Measurements from ENCODE around the gene NABP2. TPM values are rescaled to one million over a fixed set of nuclear protein-coding genes. Genes with fewer than 3 reads are reported as not detected.

NABP2 gene
- total RNA-seq, 1 experiment from 2014 or later, result 42.7 TPM

- Mint-ChIP-seq H3K9me3 (no peaks in the 10 kb centered on the region), H3K27ac (no peak overlapping the region), H3K4me3 (no peak overlapping the region), H3K27me3 (ENCODE audit: low read depth) (peaks cover 14% of the 10 kb centered on the region), H3K36me3 (peaks cover 5% of the 10 kb centered on the region; the same call in 1 of the 2 replicates), H3K4me1 (peaks cover 15% of the 10 kb centered on the region)
- ChIA-PET POLR2A (no interaction called here), CTCF (no interaction called here)
- DNase-seq (ENCODE audit: low spot score) (no peak), ATAC-seq (no peak)
- no peak for TF ChIP-seq NFATC4 (CRISPR knock-in tag; IDR thresholded peaks at IDR 0.05)
- no peak for TF ChIP-seq PREB (CRISPR knock-in tag; IDR thresholded peaks at IDR 0.05; ENCODE audit: borderline replicate concordance)
- TF ChIP-seq OVOL2 (CRISPR knock-in tag; IDR thresholded peaks at IDR 0.05; ENCODE audit: borderline replicate concordance), result no peak
- TF ChIP-seq HMGA2 (CRISPR knock-in tag; IDR thresholded peaks at IDR 0.05), result no peak
- no peak for TF ChIP-seq CBFB (CRISPR knock-in tag; IDR thresholded peaks at IDR 0.05; ENCODE audit: low read depth)
- TF ChIP-seq ZNF396 (CRISPR knock-in tag; IDR thresholded peaks at IDR 0.05; ENCODE audit: borderline replicate concordance), result no peak
Measured at GRCh38 chr12:56229082-56229481, 4.9 kb downstream of the NABP2 start.

- ATAC-seq, result no peak
- TF ChIP-seq ZNF512 (CRISPR knock-in tag; IDR thresholded peaks at IDR 0.05; ENCODE audit: borderline replicate concordance), result no peak
- TF ChIP-seq MXD4 (CRISPR knock-in tag; IDR thresholded peaks at IDR 0.05; ENCODE audit: borderline replicate concordance), result no peak
- TF ChIP-seq USF1 (CRISPR knock-in tag; IDR thresholded peaks at IDR 0.05), result no peak
- TF ChIP-seq FOXK1 (CRISPR knock-in tag; IDR thresholded peaks at IDR 0.05), result no peak
- TF ChIP-seq PREB (CRISPR knock-in tag; IDR thresholded peaks at IDR 0.05; ENCODE audit: borderline replicate concordance), result no peak
- no peak for TF ChIP-seq JAZF1 (CRISPR knock-in tag; IDR thresholded peaks at IDR 0.05)
- no peak for TF ChIP-seq ZNF281 (CRISPR knock-in tag; IDR thresholded peaks at IDR 0.05)
- TF ChIP-seq ESRRA (CRISPR knock-in tag; IDR thresholded peaks at IDR 0.05; ENCODE audit: borderline replicate concordance), result no peak
- no peak for TF ChIP-seq ATF3 (CRISPR knock-in tag; conservative IDR thresholded peaks at IDR 0.05)
- TF ChIP-seq ATF6 (CRISPR knock-in tag; IDR thresholded peaks at IDR 0.05), result no peak
- no peak for TF ChIP-seq TP53 (CRISPR knock-in tag; IDR thresholded peaks at IDR 0.05)
- TF ChIP-seq ZNF232 (CRISPR knock-in tag; IDR thresholded peaks at IDR 0.05), result no peak
- Mint-ChIP-seq H3K36me3 (peaks cover 5% of the 10 kb centered on the region; the same call in 1 of the 2 replicates), H3K9me3 (no peaks in the 10 kb centered on the region), H3K27ac (no peak within 1 kb of the TSS), H3K4me1 (peaks cover 10% of the 10 kb centered on the region), H3K4me3 (no peak within 1 kb of the TSS), H3K27me3 (ENCODE audit: low read depth) (peaks cover 21% of the 10 kb centered on the region)
- ChIA-PET CTCF (interaction anchor here (0.7 to 2.0 kb wide), 6 partner anchors 8 to 86 kb away, joined by 3 to 14 read pairs (median 5); partner anchors contain the start of genes ANKRD52, CNPY2 and RNF41), POLR2A (interaction anchor here (1.9 kb wide), 1 partner anchor 8 kb away, joined by 11 read pairs; the partner anchor contains the start of gene RNF41)
- no peak for DNase-seq (ENCODE audit: low spot score)
Measured at GRCh38 chr12:56229916-56230431, 5.8 kb downstream of the NABP2 start, which contains the start of gene SLC39A5. TSS of gene SLC39A5 (plus strand) at chr12:56230051. CDS start at chr12:56231275, 1,224 bp downstream.

Data from WTC11 (cell line).